ENCODE results near the gene GPN3.
"Not testable (repeated sequence)": the region's sequence is repeated elsewhere in the genome, so short reads cannot be mapped to it uniquely, and the experiment has no call there.

GPN3 gene

GRCh38 chr12:110501752-110502738 lies 34.0 kb upstream of the GPN3 start, which contains the start of the genes RAD9B and VPS29:
Gene RAD9B (plus strand): TSS chr12:110502331. CDS start chr12:110502338, 7 bp downstream.
Gene VPS29 (minus strand): TSS chr12:110502111. CDS start chr12:110502051, 60 bp downstream.
- DNase-seq (ENCODE audit: low read depth): peak; percentile 98
- peak within 1 kb of the TSS; percentile 95 for H3K4me3 ChIP-seq (ENCODE audit: low read length)
- TF ChIP-seq CTCF (conservative IDR thresholded peaks at IDR 0.05; ENCODE audit: low read length): no peak

GRCh38 chr12:110501399-110501751 lies 33.3 kb upstream of the GPN3 start:
- no peak for TF ChIP-seq CTCF (conservative IDR thresholded peaks at IDR 0.05; ENCODE audit: low read length)
- peak overlapping the region; percentile 95 for H3K4me3 ChIP-seq (ENCODE audit: low read length)
- peak; percentile 46 for DNase-seq (ENCODE audit: low read depth)

GRCh38 chr12:110498984-110499706 lies 31.1 kb upstream of the GPN3 start:
- DNase-seq (ENCODE audit: low read depth): peak; percentile 64
- no peak for TF ChIP-seq CTCF (conservative IDR thresholded peaks at IDR 0.05; ENCODE audit: low read length)
- H3K4me3 ChIP-seq (ENCODE audit: low read length): no peak overlapping the region

GRCh38 chr12:110475426-110475825 lies 7.4 kb upstream of the GPN3 start:
- no peak for TF ChIP-seq CTCF (conservative IDR thresholded peaks at IDR 0.05; ENCODE audit: low read length)
- no peak overlapping the region for H3K4me3 ChIP-seq (ENCODE audit: low read length)
- peak; percentile 2 for DNase-seq (ENCODE audit: low read depth)

GRCh38 chr12:110467847-110468213 lies 227 bp downstream of the GPN3 start:
- H3K4me3 ChIP-seq (ENCODE audit: low read length): peak overlapping the region; percentile 95
- no peak for DNase-seq (ENCODE audit: low read depth)
- TF ChIP-seq CTCF (conservative IDR thresholded peaks at IDR 0.05; ENCODE audit: low read length): no peak

GRCh38 chr12:110466791-110467190 lies 1.3 kb downstream of the GPN3 start:
- no peak for DNase-seq (ENCODE audit: low read depth)
- no peak overlapping the region; the same call in 1 of the 2 replicates for H3K4me3 ChIP-seq (ENCODE audit: low read length)
- TF ChIP-seq CTCF (conservative IDR thresholded peaks at IDR 0.05; ENCODE audit: low read length): no peak

GRCh38 chr12:110465765-110466164 lies 2.3 kb downstream of the GPN3 start:
- DNase-seq (ENCODE audit: low read depth); H3K4me3 ChIP-seq (ENCODE audit: low read length): not testable (repeated sequence)

Data from AG10803 (cell line).